GM12892 (cell line): Measurements from ENCODE around the gene BPHL.

Experiments used
- POLR2A ChIP-seq: IDR thresholded peaks from 2 replicates; pipeline ENCODE4 v1.6.1; 2011; ENCODE audit warnings: low read depth, low read length, control low read depth
- POLR2AphosphoS5 ChIP-seq: IDR thresholded peaks from 2 replicates; pipeline ENCODE4 v1.6.1; 2011; ENCODE audit warnings: low read depth, low read length, control low read depth
- TAF1 ChIP-seq: IDR thresholded peaks from 2 replicates; pipeline ENCODE4 v1.6.1; 2011; ENCODE audit warnings: low read depth, mild to moderate bottlenecking, control low read depth, low read length, borderline replicate concordance

- no peak for TF ChIP-seq POLR2A
- no peak for TF ChIP-seq POLR2AphosphoS5
- no peak for TF ChIP-seq TAF1
Measured at GRCh38 chr6:3109761-3110160, 8.8 kb upstream of the BPHL start.
